ENCODE measurements around the gene ADK. TPM values are rescaled to one million over a fixed set of nuclear protein-coding genes. Genes with fewer than 3 reads are reported as not detected.

Gene ADK
- total RNA-seq, 1 donor = 57.9 TPM

GRCh38 chr10:74681917-74682627 is 531.1 kb downstream of the ADK start:
- peak; percentile 30 for DNase-seq (ENCODE audit: low read depth)
- TF ChIP-seq CTCF (IDR thresholded peaks at IDR 0.05; ENCODE audit: insufficient read depth, low read depth, low read length) = no peak
- H3K4me3 ChIP-seq (ENCODE audit: low read depth, low read length) = no peak overlapping the region

GRCh38 chr10:74683067-74683466 is 532.0 kb downstream of the ADK start:
- DNase-seq (ENCODE audit: low read depth) = peak; percentile 36
- no peak for TF ChIP-seq CTCF (IDR thresholded peaks at IDR 0.05; ENCODE audit: insufficient read depth, low read depth, low read length)

GRCh38 chr10:74683621-74684364 is 532.8 kb downstream of the ADK start:
- DNase-seq (ENCODE audit: low read depth) = peak; percentile 40
- no peak overlapping the region for H3K4me3 ChIP-seq (ENCODE audit: low read depth, low read length)
- TF ChIP-seq CTCF (IDR thresholded peaks at IDR 0.05; ENCODE audit: insufficient read depth, low read depth, low read length) = no peak

More at GRCh38 chr10:74683067-74683466, 532.0 kb downstream of the ADK start:
- no peak overlapping the region for H3K4me3 ChIP-seq (ENCODE audit: low read depth, low read length)

- no peak for DNase-seq (ENCODE audit: low read depth)
- no peak overlapping the region for H3K4me3 ChIP-seq (ENCODE audit: low read depth, low read length)
- TF ChIP-seq CTCF (IDR thresholded peaks at IDR 0.05; ENCODE audit: insufficient read depth, low read depth, low read length) = no peak
These were observed 533.4 kb downstream of the ADK start for GRCh38 chr10:74684462-74684861.

- DNase-seq (ENCODE audit: low read depth) = no peak
- TF ChIP-seq CTCF (IDR thresholded peaks at IDR 0.05; ENCODE audit: insufficient read depth, low read depth, low read length) = no peak
- no peak overlapping the region for H3K4me3 ChIP-seq (ENCODE audit: low read depth, low read length)
These were observed 534.5 kb downstream of the ADK start for GRCh38 chr10:74685564-74685963.

GRCh38 chr10:74690393-74690792 is 539.4 kb downstream of the ADK start:
- TF ChIP-seq CTCF (IDR thresholded peaks at IDR 0.05; ENCODE audit: insufficient read depth, low read depth, low read length) = no peak
- no peak for DNase-seq (ENCODE audit: low read depth)

More at GRCh38 chr10:74690393-74690792, 539.4 kb downstream of the ADK start:
- no peak overlapping the region for H3K4me3 ChIP-seq (ENCODE audit: low read depth, low read length)
